Measurements from ENCODE around the gene IL34.

Gene IL34

GRCh38 chr16:70656065-70656711 lies 9.8 kb downstream of the IL34 start:
- TF ChIP-seq BACH2 (CRISPR knock-in tag; IDR thresholded peaks at IDR 0.05; ENCODE audit: borderline replicate concordance) (no peak), ISL1 (CRISPR knock-in tag; IDR thresholded peaks at IDR 0.05) (no peak), ZNF70 (CRISPR knock-in tag; IDR thresholded peaks at IDR 0.05) (no peak), PPARA (CRISPR knock-in tag; IDR thresholded peaks at IDR 0.05; ENCODE audit: borderline replicate concordance) (no peak), CSDC2 (CRISPR knock-in tag; IDR thresholded peaks at IDR 0.05) (no peak), GLIS3 (CRISPR knock-in tag; IDR thresholded peaks at IDR 0.05) (no peak), ZFP3 (CRISPR knock-in tag; IDR thresholded peaks at IDR 0.05) (no peak), SNAI2 (CRISPR knock-in tag; IDR thresholded peaks at IDR 0.05) (no peak), ESRRG (CRISPR knock-in tag; IDR thresholded peaks at IDR 0.05) (no peak), TOX (CRISPR knock-in tag; IDR thresholded peaks at IDR 0.05; ENCODE audit: borderline replicate concordance) (no peak), TCF4 (CRISPR knock-in tag; IDR thresholded peaks at IDR 0.05; ENCODE audit: borderline replicate concordance) (no peak), PATZ1 (CRISPR knock-in tag; IDR thresholded peaks at IDR 0.05; ENCODE audit: borderline replicate concordance) (no peak), OSR1 (CRISPR knock-in tag; IDR thresholded peaks at IDR 0.05) (no peak), ZNF565 (CRISPR knock-in tag; conservative IDR thresholded peaks at IDR 0.05; ENCODE audit: low read depth) (no peak), ARNTL (CRISPR knock-in tag; IDR thresholded peaks at IDR 0.05; ENCODE audit: borderline replicate concordance, low read depth) (no peak), ZNF8 (CRISPR knock-in tag; IDR thresholded peaks at IDR 0.05) (no peak), CREB5 (CRISPR knock-in tag; IDR thresholded peaks at IDR 0.05; ENCODE audit: low read depth) (no peak), POU6F1 (CRISPR knock-in tag; IDR thresholded peaks at IDR 0.05; ENCODE audit: borderline replicate concordance, low read depth) (no peak), RARB (CRISPR knock-in tag; IDR thresholded peaks at IDR 0.05) (no peak)
- no peak for ATAC-seq

GRCh38 chr16:70656712-70657263 lies 10.4 kb downstream of the IL34 start:
- TF ChIP-seq PATZ1 (CRISPR knock-in tag; IDR thresholded peaks at IDR 0.05; ENCODE audit: borderline replicate concordance), result no peak
- TF ChIP-seq TCF4 (CRISPR knock-in tag; IDR thresholded peaks at IDR 0.05; ENCODE audit: borderline replicate concordance), result no peak
- TF ChIP-seq ZFP3 (CRISPR knock-in tag; IDR thresholded peaks at IDR 0.05), result no peak
- no peak for TF ChIP-seq CSDC2 (CRISPR knock-in tag; IDR thresholded peaks at IDR 0.05)
- TF ChIP-seq BACH2 (CRISPR knock-in tag; IDR thresholded peaks at IDR 0.05; ENCODE audit: borderline replicate concordance), result no peak
- TF ChIP-seq ZC3H10 (CRISPR knock-in tag; IDR thresholded peaks at IDR 0.05), result no peak
- no peak for TF ChIP-seq ISL1 (CRISPR knock-in tag; IDR thresholded peaks at IDR 0.05)
- no peak for ATAC-seq

DNA sequence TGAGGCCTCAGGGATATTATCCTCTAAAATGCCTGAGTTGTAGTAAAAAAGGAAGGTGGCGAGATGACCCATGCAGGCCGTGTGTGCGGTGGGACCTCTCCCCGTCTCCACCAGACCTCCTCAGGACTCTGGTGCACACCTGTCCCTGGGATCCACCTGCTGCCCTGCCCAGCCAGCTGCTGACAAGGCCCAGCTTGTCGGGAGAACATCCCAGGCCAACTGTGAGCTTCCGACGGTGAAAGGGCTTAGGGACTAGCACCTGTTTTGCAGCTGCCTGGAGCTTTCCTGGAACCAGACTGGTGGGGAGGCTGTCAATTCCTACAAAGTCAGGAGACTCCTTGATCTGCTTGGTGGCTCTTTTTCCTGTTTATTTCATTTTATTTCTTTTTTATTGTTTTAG lies 11.6 kb downstream of the IL34 start:
- ATAC-seq, result no peak
- TF ChIP-seq ISL1 (CRISPR knock-in tag; IDR thresholded peaks at IDR 0.05), result no peak
- TF ChIP-seq BACH2 (CRISPR knock-in tag; IDR thresholded peaks at IDR 0.05; ENCODE audit: borderline replicate concordance), result no peak
- no peak for TF ChIP-seq PPARA (CRISPR knock-in tag; IDR thresholded peaks at IDR 0.05; ENCODE audit: borderline replicate concordance)
- TF ChIP-seq ZFP3 (CRISPR knock-in tag; IDR thresholded peaks at IDR 0.05), result no peak
- no peak for TF ChIP-seq CREB5 (CRISPR knock-in tag; IDR thresholded peaks at IDR 0.05; ENCODE audit: low read depth)
- TF ChIP-seq RARB (CRISPR knock-in tag; IDR thresholded peaks at IDR 0.05), result no peak
- TF ChIP-seq TSHZ2 (CRISPR knock-in tag; IDR thresholded peaks at IDR 0.05), result no peak
- TF ChIP-seq ZFP30 (CRISPR knock-in tag; IDR thresholded peaks at IDR 0.05), result no peak
- TF ChIP-seq ZC3H10 (CRISPR knock-in tag; IDR thresholded peaks at IDR 0.05), result no peak
- TF ChIP-seq ZNF70 (CRISPR knock-in tag; IDR thresholded peaks at IDR 0.05), result no peak
- TF ChIP-seq OSR1 (CRISPR knock-in tag; IDR thresholded peaks at IDR 0.05), result no peak
- TF ChIP-seq ZNF565 (CRISPR knock-in tag; conservative IDR thresholded peaks at IDR 0.05; ENCODE audit: low read depth), result no peak
- no peak for TF ChIP-seq GLIS3 (CRISPR knock-in tag; IDR thresholded peaks at IDR 0.05)
- TF ChIP-seq ZNF8 (CRISPR knock-in tag; IDR thresholded peaks at IDR 0.05), result no peak
- TF ChIP-seq ARNTL (CRISPR knock-in tag; IDR thresholded peaks at IDR 0.05; ENCODE audit: borderline replicate concordance, low read depth), result no peak
- TF ChIP-seq POU6F1 (CRISPR knock-in tag; IDR thresholded peaks at IDR 0.05; ENCODE audit: borderline replicate concordance, low read depth), result no peak
- TF ChIP-seq CSDC2 (CRISPR knock-in tag; IDR thresholded peaks at IDR 0.05), result no peak

All from SK-N-SH treated with all-trans-retinoic acid at 6 μM for 48 hours (cell line).